Endothelial cell of umbilical vein (primary cell): ENCODE measurements around the gene ALOX5. TPM values are rescaled to one million over a fixed set of nuclear protein-coding genes. Genes with fewer than 3 reads are reported as not detected.

ENCODE experiments used
- BruUV-seq: library from RNA; stranded (reverse); fragments of 400-500 nt; replicated peaks from 2 replicates; lab custom pipeline; 2021; lab: Mats Ljungman, UMichigan
- CTCF ChIA-PET: fragments of 300-600, 350-600 bp; sonication (Branson Sonifier 250); formaldehyde crosslinking; loops from one replicate; lab custom pipeline; 2021; ENCODE audit warnings: antibody characterized with exemption, inconsistent platforms; lab: Charles Lee
- POLR2A ChIA-PET: fragments of 300-600, 350-600 bp; sonication (Branson Sonifier 250); formaldehyde crosslinking; loops from one replicate; lab custom pipeline; 2021; ENCODE audit warnings: antibody characterized with exemption, inconsistent platforms; lab: Charles Lee
- DNase-seq: peaks from one replicate; pipeline ENCODE4 v3.0.0-alpha.2; 2011; ENCODE audit warnings: low read depth, low spot score
- FAIRE-seq: peaks from 2 replicates; lab custom pipeline; 2011; peaks lifted over from hg19 to GRCh38; lab: Jason Lieb, UNC
- H2AFZ ChIP-seq: 2 replicates; pipeline ENCODE4 v1.6.0; 2012; ENCODE audit warnings: low read depth, low read length, control low read depth, inconsistent platforms
- H3K27ac ChIP-seq: 2 replicates; pipeline ENCODE4 v1.5.1; 2011; ENCODE audit warnings: low read depth, mild to moderate bottlenecking, control low read depth, low read length, moderate library complexity; ENCODE audit not compliant: insufficient read depth
- H3K27me3 ChIP-seq, 2 experiments: 2 replicates each; pipeline versions ENCODE4 v1.6.0 to v1.6.1; 2011; ENCODE audit warnings: low read length in 2 of 2, mixed read lengths in 1 of 2; ENCODE audit not compliant: control insufficient read depth in 2 of 2, insufficient read depth in 2 of 2
- H3K36me3 ChIP-seq, 2 experiments: 2 replicates in 1 of 2; 3 replicates in 1 of 2; pipeline ENCODE4 v1.5.1; 2011; ENCODE audit warnings: low read length in 2 of 2, mild to moderate bottlenecking in 1 of 2, moderate library complexity in 1 of 2; ENCODE audit not compliant: control insufficient read depth in 2 of 2, insufficient read depth in 2 of 2; ENCODE audit errors: extremely low read depth in 1 of 2
- H3K4me1 ChIP-seq: 3 replicates; pipeline ENCODE4 v1.5.1; 2011; ENCODE audit warnings: mild to moderate bottlenecking, low read length; ENCODE audit not compliant: control insufficient read depth, insufficient read depth; ENCODE audit errors: extremely low read depth
- H3K4me2 ChIP-seq: 2 replicates; pipeline ENCODE4 v1.6.1; 2011; ENCODE audit warnings: low read length, control low read depth, mixed read lengths; ENCODE audit not compliant: insufficient read depth
- H3K4me3 ChIP-seq, 3 experiments: fragments of 200-600 bp in 1 of 3; sonication (generic), shearing (Covaris generic) in 1 of 3; replicated peaks in 1 of 3; 2 replicates each; pipeline ENCODE4 v1.5.1; 2011 to 2016; ENCODE audit warnings: control low read depth in 3 of 3, low read length in 3 of 3, mild to moderate bottlenecking in 2 of 3, inconsistent platforms in 1 of 3, low read depth in 1 of 3, moderate library complexity in 1 of 3; ENCODE audit not compliant: insufficient read depth in 1 of 3
- H3K79me2 ChIP-seq: 2 replicates; pipeline ENCODE4 v1.6.0; 2012; ENCODE audit warnings: low read length, inconsistent platforms; ENCODE audit not compliant: control insufficient read depth, insufficient read depth
- H3K9ac ChIP-seq: replicated peaks from 2 replicates; pipeline ENCODE3; 2011; ENCODE audit warnings: low read length, control low read depth; ENCODE audit not compliant: insufficient read depth; ENCODE audit errors: extremely low read depth
- H3K9me1 ChIP-seq: replicated peaks from 3 replicates; pipeline ENCODE4 v1.6.0; 2011; ENCODE audit warnings: mild to moderate bottlenecking, low read length; ENCODE audit not compliant: control insufficient read depth, insufficient read depth; ENCODE audit errors: extremely low read depth
- H3K9me3 ChIP-seq: replicated peaks from 2 replicates; pipeline ENCODE4 v1.5.1; 2012; ENCODE audit warnings: low read length, inconsistent platforms; ENCODE audit not compliant: control insufficient read depth, insufficient read depth
- H4K20me1 ChIP-seq: replicated peaks from 2 replicates; pipeline ENCODE3; 2011; ENCODE audit warnings: mild to moderate bottlenecking, low read length; ENCODE audit not compliant: control insufficient read depth, insufficient read depth; ENCODE audit errors: extremely low read depth
- EZH2 ChIP-seq: IDR thresholded peaks from 2 replicates; pipeline ENCODE4 v1.6.1; 2012; ENCODE audit warnings: borderline replicate concordance, low read depth, mild to moderate bottlenecking, moderate library complexity, low read length, inconsistent platforms; ENCODE audit not compliant: severe bottlenecking
- FOS ChIP-seq: IDR thresholded peaks from 2 replicates; pipeline ENCODE4 v1.6.1; 2011; ENCODE audit warnings: mild to moderate bottlenecking, low read length, moderate library complexity, borderline replicate concordance; ENCODE audit not compliant: insufficient read depth
- GATA2 ChIP-seq: IDR thresholded peaks from 2 replicates; pipeline ENCODE4 v1.7.0; 2011; ENCODE audit warnings: low read depth, mild to moderate bottlenecking, moderate library complexity, mixed read lengths, low read length; ENCODE audit not compliant: insufficient read length, insufficient read depth
- JUN ChIP-seq: IDR thresholded peaks from 2 replicates; pipeline ENCODE4 v1.6.1; 2011; ENCODE audit warnings: borderline replicate concordance, low read depth; ENCODE audit not compliant: insufficient read length, insufficient read depth
- MYC ChIP-seq: IDR thresholded peaks from one replicate; pipeline ENCODE4 v1.6.1; 2011; ENCODE audit warnings: mild to moderate bottlenecking, low read depth, low read length
- POLR2A ChIP-seq: IDR thresholded peaks from 2 replicates; pipeline ENCODE4 v1.6.1; 2012; ENCODE audit warnings: low read depth, mild to moderate bottlenecking, control low read depth, low read length
- POLR2AphosphoS5 ChIP-seq: IDR thresholded peaks from 2 replicates; pipeline ENCODE4 v1.6.1; 2012; ENCODE audit warnings: low read depth, mild to moderate bottlenecking, control low read depth, low read length, moderate library complexity; ENCODE audit not compliant: insufficient read depth
- dilution Hi-C: fragments of 300-500 bp; cut with MboI; formaldehyde crosslinking; loops from one replicate; pipeline ENCODE4 v1.15.0; 2019; ENCODE audit warnings: low sequenced_read_pairs; ENCODE audit not compliant: extremely low pct_ligation_motif_present
- intact Hi-C: fragments of 100-400 bp; cut with micrococcal nuclease; formaldehyde crosslinking; loops from one replicate; pipeline ENCODE4 v1.10.0; 2022
- polyA plus RNA-seq, 4 experiments: library from polyadenylated mRNA; depleted of rRNA in 3 of 4; stranded (reverse) in 3 of 4; unstranded in 1 of 4; fragments of >200 nt; gene quantifications; 2 replicates each; pipeline versions ENCODE4 v1.2.1 to v1.2.3, GENCODE V29; 2011 to 2012; ENCODE audit warnings: missing spikeins in 1 of 4
- total RNA-seq: library from RNA; stranded (reverse); gene quantifications from 2 replicates; pipeline ENCODE4 v1.2.3, GENCODE V29; 2021
- TF ChIP-seq, protein P1 (sequence below), 2 donors: IDR thresholded peaks; 1 replicate in 1 of 2; 2 replicates in 1 of 2; pipeline ENCODE4 v1.5.1; 2011; ENCODE audit warnings: low read length in 2 of 2, mild to moderate bottlenecking in 2 of 2, moderate library complexity in 2 of 2, control low read depth in 1 of 2, inconsistent platforms in 1 of 2, low read depth in 1 of 2; ENCODE audit not compliant: insufficient read depth in 1 of 2; ENCODE audit errors: extremely low read depth in 1 of 2
- TF ChIP-seq, protein P2 (sequence below): IDR thresholded peaks from 2 replicates; pipeline ENCODE4 v1.6.1; 2011; ENCODE audit not compliant: insufficient read depth, insufficient read length

Gene ALOX5
- total and polyA plus RNA-seq, 2 donors (not counting 3 experiments of a cell fraction or from before 2014, with no cell fraction given), result 0.04 TPM; not detected in 1

DNA sequence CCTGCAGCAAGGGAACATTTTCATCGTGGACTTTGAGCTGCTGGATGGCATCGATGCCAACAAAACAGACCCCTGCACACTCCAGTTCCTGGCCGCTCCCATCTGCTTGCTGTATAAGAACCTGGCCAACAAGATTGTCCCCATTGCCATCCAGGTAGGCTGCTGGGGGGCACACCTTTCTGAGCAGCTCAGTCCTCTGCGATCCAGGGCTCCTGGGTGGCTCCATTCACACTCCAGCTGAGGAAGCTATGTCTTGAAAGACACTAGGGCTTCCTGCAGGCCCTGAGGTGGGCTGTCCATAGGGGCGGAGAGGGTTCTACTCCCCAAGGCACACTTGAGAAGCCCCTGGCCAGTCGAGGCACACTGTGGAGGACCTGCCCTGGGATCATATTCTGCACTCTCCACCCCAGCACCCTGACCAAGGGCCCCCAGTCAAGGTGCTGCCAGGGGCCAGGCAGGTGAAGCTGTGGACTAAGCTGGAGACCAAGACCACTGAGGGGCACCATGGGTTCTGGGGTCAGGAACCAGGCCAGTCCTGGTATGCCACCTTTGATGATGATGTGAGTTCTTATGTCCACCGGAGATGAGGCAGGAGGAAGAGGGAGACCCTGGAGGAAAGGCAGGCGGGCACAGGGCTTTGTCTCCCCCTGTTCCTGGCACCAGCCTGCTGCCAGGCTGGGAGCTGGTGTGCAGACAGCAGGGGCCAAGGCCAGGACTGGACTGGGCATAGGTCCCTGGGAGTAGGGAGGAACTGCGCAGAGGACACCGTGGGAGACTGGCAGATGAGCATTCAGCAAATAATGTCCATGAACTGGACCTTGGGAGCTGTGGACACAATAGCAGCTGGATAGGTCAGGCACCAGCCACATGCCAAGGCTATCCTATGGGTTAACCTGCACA is 54.8 kb downstream of the ALOX5 start:
- Histone ChIP-seq H3K79me2 (no peaks in the 10 kb centered on the region), H3K4me2 (no peak overlapping the region), H2AFZ (no peak overlapping the region), H3K9ac (no peak overlapping the region), H3K27ac (no peak overlapping the region), H3K36me3 (no peaks in the 10 kb centered on the region), H4K20me1 (no peaks in the 10 kb centered on the region), H3K9me1 (no peaks in the 10 kb centered on the region), H3K4me1 (no peaks in the 10 kb centered on the region), H3K27me3 (peaks cover 4 to 5% of the 10 kb centered on the region in 2 experiments), H3K4me3 (no peak overlapping the region), H3K9me3 (no peaks in the 10 kb centered on the region)
- intact Hi-C loops, result no loop called here
- DNase-seq, result no peak
- FAIRE-seq, result no peak
- dilution Hi-C loops, result no loop called here
- no TSS peak for BruUV-seq
- CTCF ChIA-PET, result interaction anchor here (0.6 kb wide), 1 partner anchor 205 kb away, joined by 3 read pairs; no protein-coding TSS in a partner anchor
- TF ChIP-seq FOS (no peak), MYC (no peak), JUN (no peak), GATA2 (no peak), POLR2A (no peak), POLR2AphosphoS5 (no peak), EZH2 (no peak)
- TF ChIP-seq, protein P1, sequence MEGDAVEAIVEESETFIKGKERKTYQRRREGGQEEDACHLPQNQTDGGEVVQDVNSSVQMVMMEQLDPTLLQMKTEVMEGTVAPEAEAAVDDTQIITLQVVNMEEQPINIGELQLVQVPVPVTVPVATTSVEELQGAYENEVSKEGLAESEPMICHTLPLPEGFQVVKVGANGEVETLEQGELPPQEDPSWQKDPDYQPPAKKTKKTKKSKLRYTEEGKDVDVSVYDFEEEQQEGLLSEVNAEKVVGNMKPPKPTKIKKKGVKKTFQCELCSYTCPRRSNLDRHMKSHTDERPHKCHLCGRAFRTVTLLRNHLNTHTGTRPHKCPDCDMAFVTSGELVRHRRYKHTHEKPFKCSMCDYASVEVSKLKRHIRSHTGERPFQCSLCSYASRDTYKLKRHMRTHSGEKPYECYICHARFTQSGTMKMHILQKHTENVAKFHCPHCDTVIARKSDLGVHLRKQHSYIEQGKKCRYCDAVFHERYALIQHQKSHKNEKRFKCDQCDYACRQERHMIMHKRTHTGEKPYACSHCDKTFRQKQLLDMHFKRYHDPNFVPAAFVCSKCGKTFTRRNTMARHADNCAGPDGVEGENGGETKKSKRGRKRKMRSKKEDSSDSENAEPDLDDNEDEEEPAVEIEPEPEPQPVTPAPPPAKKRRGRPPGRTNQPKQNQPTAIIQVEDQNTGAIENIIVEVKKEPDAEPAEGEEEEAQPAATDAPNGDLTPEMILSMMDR (IDR thresholded peaks at IDR 0.05; ENCODE audit: extremely low read depth in 1 of 2, insufficient read depth in 1 of 2, low read depth in 1 of 2, low read length in 2 of 2), result no peak
- TF ChIP-seq, protein P2, sequence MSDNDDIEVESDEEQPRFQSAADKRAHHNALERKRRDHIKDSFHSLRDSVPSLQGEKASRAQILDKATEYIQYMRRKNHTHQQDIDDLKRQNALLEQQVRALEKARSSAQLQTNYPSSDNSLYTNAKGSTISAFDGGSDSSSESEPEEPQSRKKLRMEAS, result no peak
- POLR2A ChIA-PET, result no interaction called here
